H1 (cell line): ENCODE results near the gene CX3CL1. TPM values are rescaled to one million over a fixed set of nuclear protein-coding genes. Genes with fewer than 3 reads are reported as not detected.

ENCODE experiments used
- CBX5 ChIP-seq: fragments of 300-800, 300-1000 bp; sonication (generic); IDR thresholded peaks from 2 replicates; pipeline ENCODE4 v1.7.1; 2016; ENCODE audit warnings: antibody characterized with exemption, low read length, low read depth
- CBX8 ChIP-seq: fragments of 300-800, 300-1000 bp; sonication (generic); IDR thresholded peaks from 2 replicates; pipeline ENCODE4 v1.7.1; 2016; ENCODE audit warnings: low read depth, low read length, borderline replicate concordance
- SAP30 ChIP-seq: fragments of 300-600 bp; sonication (generic); IDR thresholded peaks from 2 replicates; pipeline ENCODE4 v1.7.1; 2012; ENCODE audit warnings: low read length, moderate library complexity, mild to moderate bottlenecking, inconsistent platforms; ENCODE audit not compliant: insufficient read depth, insufficient replicate concordance
- SP1 ChIP-seq: IDR thresholded peaks from 2 replicates; pipeline ENCODE4 v1.6.1; 2011; ENCODE audit warnings: low read depth, low read length
- SP4 ChIP-seq: IDR thresholded peaks from 2 replicates; pipeline ENCODE4 v1.6.1; 2012; ENCODE audit warnings: low read length, inconsistent platforms
- SUZ12 ChIP-seq: fragments of 200-600 bp; sonication (generic); IDR thresholded peaks from 2 replicates; pipeline ENCODE4 v1.6.1; 2012; ENCODE audit warnings: mild to moderate bottlenecking, inconsistent platforms, low read length, moderate library complexity, mixed read lengths
- TBP ChIP-seq: IDR thresholded peaks from 2 replicates; pipeline ENCODE4 v1.6.1; 2011; ENCODE audit warnings: low read depth, low read length, improper control_type of control experiment
- TCF12 ChIP-seq: IDR thresholded peaks from 2 replicates; pipeline ENCODE4 v1.6.1; 2011; ENCODE audit warnings: low read depth, mild to moderate bottlenecking, low read length
- polyA plus RNA-seq, 7 experiments: library from polyadenylated mRNA; depleted of rRNA in 3 of 7; stranded (reverse) in 5 of 7; unstranded in 2 of 7; fragments of >200 nt in 5 of 7; fragments of 200-250 nt in 2 of 7; gene quantifications; 1 replicate in 5 of 7; 2 replicates in 1 of 7; 4 replicates in 1 of 7; pipeline versions ENCODE4 v1.2.1 to v1.2.3, GENCODE V29; 2011 to 2013; ENCODE audit warnings: missing spikeins in 2 of 7, mixed read lengths in 2 of 7
- total RNA-seq: library from RNA; stranded (reverse); fragmentation: NEBNext Ultra II Directional; extraction: Animal tissue kit (Norgen Biotek cat#: 25700); gene quantifications from 2 replicates; pipeline ENCODE4 v1.2.1, GENCODE V29; 2021

CX3CL1 gene
- total and polyA plus RNA-seq, 2 of the 8 experiments (the other 6 are each of a cell fraction or from before 2014, with no cell fraction given), result 1.4 to 3.0 TPM

- no peak for TF ChIP-seq TBP
- TF ChIP-seq SAP30, result no peak
- TF ChIP-seq CBX8, result no peak
- TF ChIP-seq TCF12, result no peak
- no peak for TF ChIP-seq SUZ12
- no peak for TF ChIP-seq SP1
- no peak for TF ChIP-seq SP4
- no peak for TF ChIP-seq CBX5
These were observed 24.4 kb upstream of the CX3CL1 start (continued) for GRCh38 chr16:57347858-57348257.
